ENCODE results near the gene DCLK1.

DNA sequence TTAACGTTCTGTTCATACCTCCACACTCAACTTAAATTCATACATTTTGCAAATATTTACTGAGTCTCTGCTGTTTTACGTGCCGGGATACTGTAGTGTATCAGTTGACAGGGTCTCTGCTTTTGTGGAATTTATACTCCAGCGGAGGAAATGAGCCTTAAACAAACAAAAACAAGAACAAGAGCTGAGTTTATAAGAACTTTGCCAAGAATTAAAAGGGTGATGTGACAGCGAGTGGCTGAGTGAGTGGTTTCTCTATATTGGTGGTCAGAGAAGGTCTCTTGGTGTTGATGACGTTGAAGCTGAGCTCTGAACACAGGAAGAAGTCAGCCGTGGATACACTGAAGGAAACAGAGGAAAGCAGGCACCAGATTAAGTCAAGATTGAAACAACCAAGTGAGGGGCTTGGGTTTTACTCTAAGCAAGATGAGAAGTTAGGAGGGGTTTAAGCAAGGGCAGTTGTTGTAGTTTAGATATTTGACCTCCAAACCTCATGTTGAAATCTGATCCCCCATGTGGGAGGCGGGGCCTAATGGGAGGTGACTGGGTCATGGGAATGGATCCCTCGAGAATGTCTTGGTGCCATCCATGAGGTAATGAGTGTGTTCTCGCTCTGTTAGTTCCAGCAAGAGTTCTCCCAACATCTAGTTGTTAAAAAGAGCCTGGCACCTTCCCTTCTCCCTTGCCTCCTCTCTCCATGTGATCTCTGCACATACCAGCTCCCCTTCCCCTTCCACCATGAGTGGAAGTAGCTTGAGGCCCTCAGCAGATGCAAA is 248.3 kb downstream of the DCLK1 start:
- TF ChIP-seq POLR2A (IDR thresholded peaks at IDR 0.05) (no peak), POLR2AphosphoS5 (IDR thresholded peaks at IDR 0.05) (no peak)
- TF ChIP-seq, protein P1, sequence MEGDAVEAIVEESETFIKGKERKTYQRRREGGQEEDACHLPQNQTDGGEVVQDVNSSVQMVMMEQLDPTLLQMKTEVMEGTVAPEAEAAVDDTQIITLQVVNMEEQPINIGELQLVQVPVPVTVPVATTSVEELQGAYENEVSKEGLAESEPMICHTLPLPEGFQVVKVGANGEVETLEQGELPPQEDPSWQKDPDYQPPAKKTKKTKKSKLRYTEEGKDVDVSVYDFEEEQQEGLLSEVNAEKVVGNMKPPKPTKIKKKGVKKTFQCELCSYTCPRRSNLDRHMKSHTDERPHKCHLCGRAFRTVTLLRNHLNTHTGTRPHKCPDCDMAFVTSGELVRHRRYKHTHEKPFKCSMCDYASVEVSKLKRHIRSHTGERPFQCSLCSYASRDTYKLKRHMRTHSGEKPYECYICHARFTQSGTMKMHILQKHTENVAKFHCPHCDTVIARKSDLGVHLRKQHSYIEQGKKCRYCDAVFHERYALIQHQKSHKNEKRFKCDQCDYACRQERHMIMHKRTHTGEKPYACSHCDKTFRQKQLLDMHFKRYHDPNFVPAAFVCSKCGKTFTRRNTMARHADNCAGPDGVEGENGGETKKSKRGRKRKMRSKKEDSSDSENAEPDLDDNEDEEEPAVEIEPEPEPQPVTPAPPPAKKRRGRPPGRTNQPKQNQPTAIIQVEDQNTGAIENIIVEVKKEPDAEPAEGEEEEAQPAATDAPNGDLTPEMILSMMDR (IDR thresholded peaks at IDR 0.05) = no peak

Data from prostate gland (tissue), 2 donors.